BLaER1 (cell line): ENCODE data around the gene OR4A47.
"Not testable (repeated sequence)": the region's sequence is repeated elsewhere in the genome, so short reads cannot be mapped to it uniquely, and the experiment has no call there.

Source experiments
- H3K27ac ChIP-seq: shearing (Covaris generic); formaldehyde crosslinking; 2 replicates; pipeline ENCODE4 v1.8.1; 2022
- H3K27me3 ChIP-seq: shearing (Covaris generic); formaldehyde crosslinking; 2 replicates; pipeline ENCODE4 v1.8.1; 2022
- H3K36me3 ChIP-seq: shearing (Covaris generic); formaldehyde crosslinking; 2 replicates; pipeline ENCODE4 v1.8.1; 2022
- H3K4me1 ChIP-seq: shearing (Covaris generic); formaldehyde crosslinking; 2 replicates; pipeline ENCODE4 v1.8.1; 2022
- H3K4me2 ChIP-seq: shearing (Covaris generic); formaldehyde crosslinking; 2 replicates; pipeline ENCODE4 v1.8.1; 2022
- H3K4me3 ChIP-seq: shearing (Covaris generic); formaldehyde crosslinking; 2 replicates; pipeline ENCODE4 v1.8.1; 2022
- H3K9ac ChIP-seq: shearing (Covaris generic); formaldehyde crosslinking; 2 replicates; pipeline ENCODE4 v1.8.1; 2022
- H3K9me3 ChIP-seq: shearing (Covaris generic); formaldehyde crosslinking; 2 replicates; pipeline ENCODE4 v1.8.1; 2022
- H4K20me1 ChIP-seq: shearing (Covaris generic); formaldehyde crosslinking; 2 replicates; pipeline ENCODE4 v1.8.1; 2022
- Cebpa-rat ChIP-seq: shearing (Covaris generic); IDR thresholded peaks from 2 replicates; pipeline ENCODE4 v1.8.1; 2022

Gene OR4A47

GRCh38 chr11:48488493-48488892 lies at the start of gene OR4A47:
TSS of gene OR4A47 (plus strand) at chr11:48488793. CDS start at chr11:48488793, 0 bp downstream.
- not testable (repeated sequence) for H3K27me3 ChIP-seq, H3K9me3 ChIP-seq, H3K36me3 ChIP-seq, H3K4me1 ChIP-seq, H3K9ac ChIP-seq, H4K20me1 ChIP-seq, H3K27ac ChIP-seq, H3K4me2 ChIP-seq, H3K4me3 ChIP-seq

- peak; percentile 54; the same call in 1 of the 2 replicates for TF ChIP-seq Cebpa-rat
- not testable (repeated sequence) for H3K27me3 ChIP-seq
Observed at GRCh38 chr11:48455909-48456308, 32.7 kb upstream of the OR4A47 start.

GRCh38 chr11:48473966-48474365 lies 14.6 kb upstream of the OR4A47 start:
- not testable (repeated sequence) for H3K36me3 ChIP-seq, H4K20me1 ChIP-seq, H3K4me1 ChIP-seq, H3K27ac ChIP-seq, H3K27me3 ChIP-seq, H3K4me3 ChIP-seq, H3K9me3 ChIP-seq, H3K4me2 ChIP-seq, H3K9ac ChIP-seq

More at GRCh38 chr11:48455909-48456308, 32.7 kb upstream of the OR4A47 start:
- H4K20me1 ChIP-seq, H3K4me2 ChIP-seq, H3K4me3 ChIP-seq, H3K36me3 ChIP-seq, H3K4me1 ChIP-seq, H3K27ac ChIP-seq, H3K9ac ChIP-seq, H3K9me3 ChIP-seq: not testable (repeated sequence)

GRCh38 chr11:48474703-48475102 lies 13.9 kb upstream of the OR4A47 start:
- not testable (repeated sequence) for H4K20me1 ChIP-seq, H3K27me3 ChIP-seq, H3K27ac ChIP-seq, H3K36me3 ChIP-seq, H3K4me3 ChIP-seq, H3K9ac ChIP-seq, H3K4me2 ChIP-seq, H3K9me3 ChIP-seq, H3K4me1 ChIP-seq

- not testable (repeated sequence) for H3K27ac ChIP-seq, H3K9ac ChIP-seq, H3K27me3 ChIP-seq, H3K36me3 ChIP-seq, H3K9me3 ChIP-seq, H4K20me1 ChIP-seq, H3K4me2 ChIP-seq, H3K4me3 ChIP-seq, H3K4me1 ChIP-seq
Observed at GRCh38 chr11:48506169-48506568, 17.6 kb downstream of the OR4A47 start.

- no peak overlapping the region for H3K4me2 ChIP-seq
- no peak for TF ChIP-seq Cebpa-rat
- no peak overlapping the region for H3K4me3 ChIP-seq
- no peak overlapping the region for H3K9ac ChIP-seq
- H3K27ac ChIP-seq, result no peak overlapping the region
- H3K9me3 ChIP-seq, result no peaks in the 10 kb centered on the region
- no peaks in the 10 kb centered on the region for H3K27me3 ChIP-seq
- no peaks in the 10 kb centered on the region for H4K20me1 ChIP-seq
- H3K4me1 ChIP-seq, result no peaks in the 10 kb centered on the region
- H3K36me3 ChIP-seq, result no peaks in the 10 kb centered on the region
Observed at GRCh38 chr11:48538991-48539390, 50.4 kb downstream of the OR4A47 start.
